Hepatocyte (in vitro differentiated cells): ENCODE measurements around the gene XPNPEP1.

Experiments used
- EZH2 ChIP-seq: fragments of 200-600 bp; sonication (generic); IDR thresholded peaks from 2 replicates; pipeline ENCODE4 v1.6.1; 2016; ENCODE audit warnings: antibody characterized with exemption, mild to moderate bottlenecking, borderline replicate concordance
- TF ChIP-seq, protein P1 (sequence below): fragments of 200-600 bp; sonication (generic); IDR thresholded peaks from 2 replicates; pipeline ENCODE4 v1.5.1; 2016; ENCODE audit warnings: antibody characterized with exemption, mild to moderate bottlenecking; ENCODE audit not compliant: poor library complexity

DNA sequence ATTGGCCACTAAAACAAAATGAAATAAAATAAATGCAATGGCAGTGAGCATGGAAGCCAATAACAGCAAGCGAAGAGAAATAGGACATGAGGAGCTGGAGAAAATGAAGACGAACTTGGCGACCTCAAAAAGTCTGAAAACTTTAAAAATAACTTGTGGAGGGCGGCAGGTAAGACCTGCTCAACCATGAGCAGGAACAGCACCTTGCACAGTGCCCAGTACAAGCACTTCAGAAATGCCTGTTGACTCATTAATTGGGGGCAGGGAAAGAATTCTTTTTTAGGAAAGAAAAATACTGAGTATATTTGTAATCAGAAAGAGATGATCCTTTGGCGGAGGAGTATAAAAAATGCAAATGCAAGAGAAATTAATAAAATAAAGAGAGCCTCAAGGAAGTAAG lies 78.0 kb downstream of the XPNPEP1 start:
- TF ChIP-seq, protein P1, sequence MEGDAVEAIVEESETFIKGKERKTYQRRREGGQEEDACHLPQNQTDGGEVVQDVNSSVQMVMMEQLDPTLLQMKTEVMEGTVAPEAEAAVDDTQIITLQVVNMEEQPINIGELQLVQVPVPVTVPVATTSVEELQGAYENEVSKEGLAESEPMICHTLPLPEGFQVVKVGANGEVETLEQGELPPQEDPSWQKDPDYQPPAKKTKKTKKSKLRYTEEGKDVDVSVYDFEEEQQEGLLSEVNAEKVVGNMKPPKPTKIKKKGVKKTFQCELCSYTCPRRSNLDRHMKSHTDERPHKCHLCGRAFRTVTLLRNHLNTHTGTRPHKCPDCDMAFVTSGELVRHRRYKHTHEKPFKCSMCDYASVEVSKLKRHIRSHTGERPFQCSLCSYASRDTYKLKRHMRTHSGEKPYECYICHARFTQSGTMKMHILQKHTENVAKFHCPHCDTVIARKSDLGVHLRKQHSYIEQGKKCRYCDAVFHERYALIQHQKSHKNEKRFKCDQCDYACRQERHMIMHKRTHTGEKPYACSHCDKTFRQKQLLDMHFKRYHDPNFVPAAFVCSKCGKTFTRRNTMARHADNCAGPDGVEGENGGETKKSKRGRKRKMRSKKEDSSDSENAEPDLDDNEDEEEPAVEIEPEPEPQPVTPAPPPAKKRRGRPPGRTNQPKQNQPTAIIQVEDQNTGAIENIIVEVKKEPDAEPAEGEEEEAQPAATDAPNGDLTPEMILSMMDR = no peak
- TF ChIP-seq EZH2 = no peak
